Measurements from ENCODE around the gene AP1S3.
"Not testable (repeated sequence)": the region's sequence is repeated elsewhere in the genome, so short reads cannot be mapped to it uniquely, and the experiment has no call there.

The AP1S3 gene

GRCh38 chr2:223837287-223838061, at the start of gene AP1S3:
AP1S3 (minus strand) TSS chr2:223837582; CDS start chr2:223837450, 132 bp downstream.
- DNase-seq (ENCODE audit: low read depth) = no peak

- DNase-seq (ENCODE audit: low read depth) = peak; percentile 30
Observed at GRCh38 chr2:223887127-223887526, 49.7 kb upstream of the AP1S3 start.

DNA sequence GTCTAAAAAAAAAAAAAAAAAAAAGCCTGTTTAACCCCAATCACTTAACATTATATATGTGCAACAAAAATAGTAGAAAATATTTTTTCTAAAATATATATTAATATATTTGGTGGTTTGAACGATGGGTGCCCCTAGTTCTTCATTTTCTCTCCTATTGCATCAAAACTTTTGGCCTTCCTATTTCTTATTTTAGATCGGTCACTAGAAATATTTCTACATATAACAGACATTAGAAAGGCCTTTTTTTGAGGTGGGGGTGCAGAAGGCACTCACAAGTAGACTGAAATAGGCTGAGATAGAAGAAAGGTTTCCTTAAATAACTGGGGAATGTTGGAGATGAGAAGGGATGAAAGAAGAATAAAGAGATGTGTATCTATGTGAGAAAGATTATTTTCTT, 49.3 kb upstream of the AP1S3 start:
- DNase-seq (ENCODE audit: low read depth) = no peak

DNA sequence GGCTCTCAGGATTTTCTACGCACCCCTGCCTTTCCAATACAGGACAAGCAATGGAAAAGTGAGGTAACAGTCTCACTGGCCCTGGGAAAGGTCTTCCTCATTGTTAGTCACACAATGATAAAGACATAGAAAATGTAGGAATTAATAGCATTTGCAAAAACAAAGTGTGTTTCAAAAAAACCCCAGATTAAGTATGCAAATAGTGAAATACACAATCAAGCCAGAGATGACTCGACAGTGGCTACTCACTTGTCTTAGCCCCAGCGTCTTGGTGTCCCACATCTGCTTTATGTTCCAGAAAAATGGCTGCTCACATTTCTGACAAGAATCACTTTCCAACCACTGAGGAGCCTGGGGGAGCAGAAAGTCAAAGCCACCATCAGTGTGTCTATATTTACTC, 47.0 kb upstream of the AP1S3 start:
- DNase-seq (ENCODE audit: low read depth) = peak; percentile 15

- no peak for DNase-seq (ENCODE audit: low read depth)
Observed at GRCh38 chr2:223882715-223883114, 45.3 kb upstream of the AP1S3 start.

GRCh38 chr2:223880796-223881195, 43.4 kb upstream of the AP1S3 start:
- no peak for DNase-seq (ENCODE audit: low read depth)

DNA sequence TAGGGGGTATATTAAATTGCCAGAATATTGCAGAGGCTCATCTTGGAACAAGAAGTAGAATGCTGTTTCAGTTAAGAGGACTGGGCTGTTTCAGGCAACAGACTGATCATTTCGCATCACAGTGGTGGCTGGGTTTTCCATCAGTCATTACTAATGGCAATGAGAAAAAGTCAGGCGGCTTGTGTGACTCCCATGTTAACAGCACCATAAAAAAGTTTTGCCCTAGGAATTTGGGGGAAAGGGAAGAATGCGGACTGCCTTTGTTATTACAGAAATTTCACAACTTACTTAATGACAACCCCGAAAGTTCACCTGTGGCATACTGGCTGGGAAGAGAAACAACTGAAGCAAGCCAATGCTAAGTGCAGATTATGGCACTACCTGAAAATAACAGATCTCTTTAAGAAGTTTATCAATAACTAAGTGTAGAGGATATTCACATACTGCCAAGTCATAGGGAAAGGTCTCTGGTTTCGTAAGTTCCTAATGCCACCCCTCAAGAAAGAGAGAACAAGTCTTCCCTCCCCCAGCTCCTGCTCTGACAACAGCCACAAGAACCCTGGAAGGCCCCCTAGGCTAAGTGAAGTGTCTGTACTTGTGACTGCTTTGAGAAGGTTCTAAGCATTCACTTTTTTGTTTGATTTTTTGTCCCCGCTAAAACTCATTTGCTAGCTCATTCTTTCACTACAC, 40.5 kb upstream of the AP1S3 start:
- no peak for DNase-seq (ENCODE audit: low read depth)

GRCh38 chr2:223873672-223874071, 36.3 kb upstream of the AP1S3 start:
- no peak for DNase-seq (ENCODE audit: low read depth)

GRCh38 chr2:223872772-223873171, 35.4 kb upstream of the AP1S3 start:
- not testable (repeated sequence) for DNase-seq (ENCODE audit: low read depth)

GRCh38 chr2:223871661-223872060, 34.3 kb upstream of the AP1S3 start:
- DNase-seq (ENCODE audit: low read depth) = not testable (repeated sequence)

GRCh38 chr2:223870840-223871611, 33.6 kb upstream of the AP1S3 start:
- DNase-seq (ENCODE audit: low read depth) = no peak

GRCh38 chr2:223868005-223868404, 30.6 kb upstream of the AP1S3 start:
- DNase-seq (ENCODE audit: low read depth) = no peak

GRCh38 chr2:223865907-223866508, 28.6 kb upstream of the AP1S3 start:
- no peak for DNase-seq (ENCODE audit: low read depth)

- DNase-seq (ENCODE audit: low read depth) = no peak
Observed at GRCh38 chr2:223865124-223865523, 27.7 kb upstream of the AP1S3 start.

- DNase-seq (ENCODE audit: low read depth) = no peak
Observed at GRCh38 chr2:223863491-223863890, 26.1 kb upstream of the AP1S3 start.

GRCh38 chr2:223860809-223861738, 23.7 kb upstream of the AP1S3 start:
- peak; percentile 41 for DNase-seq (ENCODE audit: low read depth)

DNA sequence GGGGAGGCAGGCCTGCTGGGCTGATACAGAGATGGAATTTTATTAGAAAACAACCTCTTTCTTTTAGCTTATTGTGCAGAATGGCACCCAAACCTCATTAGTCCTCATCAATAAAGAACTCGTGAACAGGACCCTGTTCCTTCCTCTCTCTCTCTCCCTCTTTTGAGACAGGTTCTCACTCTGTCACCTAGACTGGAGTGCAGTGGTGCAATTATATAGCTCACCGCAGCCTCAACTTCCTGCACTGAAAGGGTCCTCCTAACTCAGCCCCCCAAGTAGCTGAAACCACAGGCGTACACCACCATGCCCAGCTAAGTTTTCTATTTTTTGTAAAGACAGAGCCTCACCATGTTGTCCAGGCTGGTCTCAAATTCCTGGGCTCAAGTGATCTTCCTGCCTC, 21.7 kb upstream of the AP1S3 start:
- no peak for DNase-seq (ENCODE audit: low read depth)

GRCh38 chr2:223856584-223856983, 19.2 kb upstream of the AP1S3 start:
- no peak for DNase-seq (ENCODE audit: low read depth)

DNA sequence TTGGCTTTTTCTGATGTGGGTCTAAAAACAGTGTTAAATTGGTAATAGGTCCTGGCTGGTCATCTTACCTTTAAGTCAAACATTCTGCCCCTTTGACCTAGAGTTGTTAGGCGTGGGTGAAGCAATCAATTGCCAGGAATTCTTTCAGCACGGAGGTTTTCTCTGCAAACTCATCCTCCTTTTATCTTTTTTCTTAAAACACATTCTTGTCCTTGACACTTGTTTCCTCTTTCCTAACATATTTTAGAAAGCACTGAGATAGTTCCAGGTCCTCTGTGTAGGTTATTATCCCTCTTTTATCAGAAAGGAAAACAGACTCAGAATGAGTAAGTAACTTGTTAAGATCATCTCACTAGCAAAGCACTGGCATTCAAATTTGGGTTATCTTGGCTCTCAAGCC, 18.6 kb upstream of the AP1S3 start:
- DNase-seq (ENCODE audit: low read depth) = no peak

DNA sequence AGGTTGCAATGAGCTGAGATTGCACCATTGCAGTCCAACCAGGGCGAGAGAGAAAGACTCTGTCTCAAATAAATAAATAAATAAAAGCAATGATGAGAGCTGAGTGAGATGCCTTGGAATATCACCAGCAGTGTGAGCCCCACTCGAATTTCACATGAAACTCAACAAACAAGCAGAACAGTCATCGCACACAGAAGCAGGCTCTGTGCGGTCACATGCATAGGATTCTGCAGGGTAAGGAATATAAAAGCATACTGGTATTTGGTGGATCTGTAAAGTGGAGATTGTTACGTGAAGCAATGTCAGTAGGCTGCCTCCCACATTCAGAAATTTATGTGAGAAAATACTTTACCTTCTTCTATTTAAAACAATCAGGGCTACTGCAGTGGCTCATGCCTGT, 18.0 kb upstream of the AP1S3 start:
- DNase-seq (ENCODE audit: low read depth) = peak; percentile 20

DNA sequence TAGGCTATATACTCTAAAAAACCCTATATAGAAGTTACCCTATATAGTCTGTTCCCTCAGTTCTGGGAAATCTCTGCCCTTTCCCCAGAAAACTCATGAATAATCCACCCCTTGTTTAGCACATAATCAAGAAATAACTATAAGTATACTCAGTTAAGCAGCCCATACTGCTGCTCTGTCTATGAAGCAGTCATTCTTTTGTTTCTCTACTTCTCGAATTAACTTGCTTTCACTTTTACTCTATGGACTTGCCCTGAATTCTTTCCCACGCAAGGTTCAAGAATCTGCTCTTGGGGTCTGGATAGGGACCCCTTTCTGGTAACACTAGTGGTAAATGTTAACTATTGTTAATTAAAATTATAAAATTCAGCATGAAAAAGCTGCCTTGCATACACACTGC, 17.4 kb upstream of the AP1S3 start:
- no peak for DNase-seq (ENCODE audit: low read depth)

Data from non-pigmented ciliary epithelial cell (primary cell).